GM19099 (cell line): Measurements from ENCODE around the gene NCOR2.
A peak's percentile ranks its signal among the peaks of the same experiment; 100 is the strongest.

ENCODE experiments used
- POLR2A ChIP-seq: IDR thresholded peaks from 3 replicates; pipeline ENCODE4 v1.6.1; 2011; ENCODE audit warnings: low read depth; ENCODE audit not compliant: insufficient read length; ENCODE audit errors: extremely low read depth

The NCOR2 gene

DNA sequence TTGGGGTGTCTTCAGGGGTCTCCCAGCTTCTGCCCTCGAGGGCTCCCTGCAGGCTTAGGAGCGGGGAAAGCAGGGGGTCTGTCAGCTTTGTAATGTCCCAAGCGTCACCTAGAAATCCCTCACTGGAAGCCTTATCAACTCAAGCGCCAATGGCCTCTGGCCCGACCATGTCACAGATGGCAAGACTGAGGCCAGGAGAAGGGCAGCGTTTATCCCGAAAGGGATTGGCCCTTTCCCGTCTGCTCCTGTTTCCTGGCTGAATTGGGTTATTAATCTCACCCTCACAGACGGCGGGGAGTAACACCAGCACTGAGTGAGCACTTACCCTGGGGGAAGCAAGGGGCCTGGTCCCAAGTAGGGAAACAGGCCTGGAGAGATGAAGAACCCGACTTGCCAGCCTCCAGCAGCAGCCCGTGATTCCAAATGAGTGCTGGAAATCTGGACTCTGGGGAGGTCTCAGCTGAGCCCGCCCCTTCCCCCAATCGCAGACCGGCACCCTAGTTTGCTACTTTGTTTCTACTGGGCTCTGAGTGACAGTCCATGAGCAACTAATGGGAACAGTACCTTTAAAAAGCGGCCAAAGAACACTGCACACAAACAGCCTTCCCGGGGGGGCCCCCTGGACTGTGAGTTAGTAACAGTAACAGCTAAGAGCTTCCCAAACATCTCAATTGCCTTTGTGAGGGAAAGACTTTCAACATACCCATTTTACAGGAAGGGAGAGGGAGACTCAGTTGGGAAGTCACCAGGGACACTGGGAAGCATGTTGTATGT, 2.1 kb upstream of the NCOR2 start:
- TF ChIP-seq POLR2A, result no peak

DNA sequence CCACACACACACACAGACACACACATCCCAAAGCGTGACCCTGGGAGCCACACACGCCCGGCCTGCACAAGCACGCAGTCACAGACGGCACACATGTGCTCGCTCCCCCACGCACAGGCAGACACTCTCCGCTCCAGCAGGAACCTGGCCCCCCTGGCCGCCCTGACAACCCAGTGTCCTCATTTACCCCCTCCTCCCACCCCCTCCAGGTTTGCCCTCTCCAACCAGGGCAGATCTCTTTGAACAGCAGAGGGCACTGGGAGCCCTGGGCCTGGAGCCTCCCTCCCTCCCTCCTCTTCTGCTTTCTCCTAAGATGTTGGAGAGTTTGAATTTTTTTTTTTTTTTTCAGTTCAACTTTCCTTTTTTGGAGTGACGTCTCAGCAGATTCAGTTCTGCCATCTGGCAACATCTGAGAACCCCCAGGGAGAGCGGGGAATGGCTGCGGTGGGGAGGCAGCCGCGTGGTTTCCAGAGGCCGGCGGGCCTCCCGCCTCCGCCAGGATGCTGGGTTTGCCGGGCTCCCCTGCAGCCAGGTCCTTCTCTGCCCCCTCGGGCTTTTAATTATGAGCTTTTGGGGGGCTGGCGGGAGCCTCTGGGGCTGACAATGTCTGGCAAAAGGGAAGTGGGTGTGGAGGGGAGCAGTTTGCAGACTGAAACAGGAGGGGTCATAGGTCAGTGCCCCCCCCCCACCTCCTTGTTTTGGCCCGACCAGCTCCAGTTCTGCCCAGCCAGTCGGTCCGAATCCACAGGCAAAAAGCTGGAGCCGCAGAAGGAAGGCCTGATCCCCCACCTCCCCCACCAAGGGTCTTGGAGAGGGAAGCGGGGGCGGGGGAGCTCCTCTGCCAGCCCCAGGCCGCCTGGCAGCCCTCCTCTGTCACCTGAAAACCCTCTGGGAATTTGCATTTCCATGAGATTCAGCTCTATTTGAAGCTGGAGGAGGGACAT, 1.3 kb upstream of the NCOR2 start:
- no peak for TF ChIP-seq POLR2A

DNA sequence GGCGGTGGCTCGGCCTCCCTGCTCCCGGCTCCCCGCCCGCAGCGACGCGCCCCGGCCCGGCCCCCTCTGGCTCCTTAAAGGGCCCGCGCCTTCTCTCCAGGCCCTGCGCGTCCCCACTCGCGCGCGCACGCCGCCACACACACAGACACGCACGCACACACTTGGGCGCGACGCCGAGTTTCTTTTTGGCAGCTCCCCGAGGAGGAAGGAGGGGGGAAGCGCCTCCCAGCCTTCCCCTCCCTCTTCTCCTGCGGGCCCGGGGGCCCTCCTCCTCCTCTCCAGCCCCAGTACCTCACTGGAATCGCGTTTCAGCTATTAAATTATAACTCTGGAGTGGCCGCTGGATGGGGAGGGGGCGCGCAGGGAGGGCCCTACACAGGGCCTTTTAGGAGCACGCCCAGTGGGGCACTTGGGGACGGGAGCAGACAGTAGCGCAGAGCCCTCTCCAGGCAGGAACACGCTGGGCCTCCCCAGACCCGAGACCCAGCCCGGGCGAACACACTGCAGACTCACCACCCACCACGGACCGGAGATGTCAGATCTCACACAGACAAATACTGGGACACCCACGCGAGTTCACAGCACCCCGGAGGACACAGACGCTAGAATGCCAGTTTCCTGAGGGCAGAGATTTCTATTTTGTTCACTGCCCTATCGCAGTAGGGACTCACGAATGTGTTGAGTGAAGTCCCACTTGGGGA, 411 bp upstream of the NCOR2 start:
- peak; percentile 11 for TF ChIP-seq POLR2A

DNA sequence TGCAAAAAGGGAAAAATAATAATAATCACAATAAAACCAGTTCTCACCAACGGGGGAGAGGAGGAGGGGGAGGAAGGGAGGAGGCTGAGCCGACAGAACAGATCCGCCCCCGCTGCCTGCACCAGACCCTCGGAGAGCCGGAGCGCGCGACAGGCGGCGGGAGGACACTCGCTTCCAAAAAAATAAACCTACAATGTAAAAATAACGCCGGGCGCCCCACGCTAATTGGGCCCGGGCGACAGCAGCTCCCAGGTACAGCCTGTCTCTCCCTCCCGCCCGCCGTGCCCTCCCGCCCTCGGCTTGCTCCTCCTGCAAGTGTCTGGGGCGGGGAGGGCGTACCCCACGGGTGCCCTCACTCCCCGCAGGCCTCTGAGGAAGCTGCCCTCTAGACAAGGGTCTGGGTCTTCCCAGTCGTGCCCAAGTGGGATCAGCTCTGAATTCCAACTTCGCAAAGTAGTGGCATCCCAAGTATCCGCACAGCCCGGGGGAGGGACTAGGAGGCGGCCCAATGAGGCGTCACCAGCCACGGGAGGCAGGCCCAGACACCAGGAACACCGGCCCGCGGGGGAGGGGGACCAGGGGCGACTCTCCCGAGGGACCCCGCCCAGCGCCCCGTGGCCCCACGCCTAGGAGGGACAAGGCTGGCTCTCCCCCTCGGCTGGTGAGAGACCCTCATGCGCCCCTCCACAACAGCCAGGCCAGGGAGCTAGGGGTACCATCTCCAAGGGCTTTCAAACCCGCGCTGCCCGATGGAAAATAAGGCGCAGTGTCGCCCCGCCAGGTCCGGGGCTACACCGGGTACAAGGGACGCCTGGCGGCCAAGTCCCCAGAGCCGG, 1.0 kb downstream of the NCOR2 start:
- TF ChIP-seq POLR2A, result no peak

DNA sequence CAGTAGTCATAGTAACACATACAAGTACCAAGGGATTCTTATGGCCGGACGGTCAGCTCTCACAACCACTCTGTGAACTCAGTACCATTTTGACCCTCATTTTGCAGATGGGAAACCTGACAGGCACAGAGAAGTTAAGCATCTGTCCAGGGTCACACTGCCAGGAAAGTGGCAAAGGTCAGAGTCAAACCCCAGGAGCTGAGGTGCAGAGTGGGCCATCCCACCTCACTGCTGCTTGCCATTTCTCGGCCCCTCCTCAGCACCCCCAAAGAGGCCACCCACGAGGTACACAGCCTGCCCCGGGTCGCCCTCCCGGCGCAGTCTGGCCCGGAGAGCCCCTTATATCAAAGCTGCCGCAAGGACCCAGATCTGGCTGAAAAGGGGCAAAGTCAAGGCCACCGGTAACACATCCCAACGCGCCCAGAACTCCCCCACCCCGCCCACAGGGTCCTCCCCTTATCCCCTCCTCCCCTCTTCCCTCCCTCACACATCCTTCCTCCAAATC, 1.7 kb downstream of the NCOR2 start:
- TF ChIP-seq POLR2A, result no peak

DNA sequence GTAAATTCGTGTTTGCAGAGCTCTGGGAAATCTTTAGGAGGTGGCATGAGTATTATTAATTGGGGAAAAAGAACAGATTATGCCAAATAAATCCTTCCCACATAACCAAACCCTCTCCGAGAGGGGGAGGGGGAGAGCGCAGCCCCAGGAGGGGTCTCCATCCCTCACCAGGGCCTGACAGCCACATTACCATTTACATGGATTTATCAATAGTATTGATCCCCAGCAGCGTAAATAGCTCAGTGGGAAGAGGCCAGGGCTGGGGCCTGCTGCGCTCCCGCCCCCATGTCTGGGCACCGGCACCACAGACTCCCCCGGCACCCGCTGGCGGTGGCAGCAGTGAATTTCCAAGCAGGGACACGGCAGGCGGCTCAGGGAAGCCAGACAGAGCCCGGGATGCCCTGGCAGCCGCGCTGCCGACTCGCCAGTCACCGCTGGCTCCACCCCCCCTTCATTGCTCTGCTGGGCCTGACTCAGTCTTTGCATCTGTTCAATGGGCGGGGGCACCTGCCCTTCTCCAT, 2.4 kb downstream of the NCOR2 start:
- TF ChIP-seq POLR2A, result no peak

DNA sequence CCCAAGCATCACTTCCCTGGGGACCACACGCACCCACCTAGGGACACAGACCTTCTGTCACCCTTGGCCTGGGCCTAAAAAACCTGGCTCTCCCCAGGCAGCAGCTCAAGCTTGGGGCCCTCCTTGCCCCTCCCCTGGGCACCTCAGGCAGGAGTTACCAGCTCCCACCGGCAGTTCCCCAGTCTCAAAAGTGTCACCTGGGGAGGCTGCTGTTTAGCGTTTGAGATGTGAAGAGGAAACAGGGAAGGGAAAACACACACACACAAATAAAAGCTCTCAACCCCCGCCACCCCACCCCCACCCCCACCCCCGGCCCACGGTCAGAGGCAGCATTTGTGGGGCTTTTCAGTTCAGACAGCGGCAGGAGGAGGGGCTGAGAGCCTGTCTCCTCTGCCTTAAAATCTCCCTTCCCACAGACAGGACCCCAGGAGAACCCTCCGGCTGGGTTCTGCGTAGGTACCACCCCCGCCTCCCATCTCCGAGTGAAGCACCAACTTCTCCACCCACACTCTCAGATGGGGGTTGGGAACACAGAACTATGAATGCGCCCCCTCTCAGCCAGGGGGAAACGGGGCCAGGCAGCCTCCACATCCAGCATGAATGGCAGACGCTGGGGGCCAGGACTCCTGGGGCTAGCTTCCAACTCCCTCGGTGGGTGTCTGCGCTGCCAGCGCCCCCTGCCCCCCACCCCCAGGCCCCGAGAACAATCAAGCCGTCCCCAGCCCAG, 3.0 kb downstream of the NCOR2 start:
- TF ChIP-seq POLR2A, result no peak

DNA sequence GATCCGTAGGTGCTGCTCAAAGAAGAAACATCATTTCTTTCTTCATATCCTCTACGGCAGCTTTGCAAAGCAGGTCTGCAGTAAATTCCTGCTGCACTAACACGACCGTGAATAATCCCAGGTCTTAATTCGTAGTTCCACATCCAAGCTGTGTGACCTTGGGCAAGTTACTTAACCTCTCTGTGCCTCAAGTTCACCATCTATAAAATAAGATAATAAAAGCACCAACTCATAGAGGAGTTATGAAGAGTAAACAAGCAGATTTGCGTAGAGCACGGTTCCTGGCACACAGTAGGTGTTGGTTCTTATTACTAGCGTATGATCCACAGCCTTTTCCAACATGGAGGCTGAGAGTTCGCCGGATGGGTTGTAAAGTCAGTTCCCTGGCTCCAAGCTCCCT, 3.6 kb downstream of the NCOR2 start:
- no peak for TF ChIP-seq POLR2A

DNA sequence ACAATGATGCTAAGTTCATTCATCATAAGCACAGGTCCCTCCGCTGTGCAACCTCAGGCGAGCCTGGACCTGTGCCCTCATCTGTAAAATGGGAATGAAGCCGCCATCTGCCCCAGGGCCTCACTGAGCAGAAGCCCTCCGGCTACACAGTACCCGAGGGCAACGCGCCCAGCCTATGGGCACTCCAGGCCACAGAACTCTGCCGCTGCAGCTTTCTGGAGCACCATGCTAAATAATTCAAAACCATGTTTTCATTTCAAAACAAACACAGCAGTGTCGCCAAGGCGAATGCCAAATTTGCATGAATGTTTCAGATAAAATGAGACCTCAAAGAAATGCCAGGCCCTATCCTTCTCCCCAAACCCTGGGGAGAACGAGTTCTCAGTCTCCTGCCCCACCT, 4.0 kb downstream of the NCOR2 start:
- TF ChIP-seq POLR2A, result no peak

DNA sequence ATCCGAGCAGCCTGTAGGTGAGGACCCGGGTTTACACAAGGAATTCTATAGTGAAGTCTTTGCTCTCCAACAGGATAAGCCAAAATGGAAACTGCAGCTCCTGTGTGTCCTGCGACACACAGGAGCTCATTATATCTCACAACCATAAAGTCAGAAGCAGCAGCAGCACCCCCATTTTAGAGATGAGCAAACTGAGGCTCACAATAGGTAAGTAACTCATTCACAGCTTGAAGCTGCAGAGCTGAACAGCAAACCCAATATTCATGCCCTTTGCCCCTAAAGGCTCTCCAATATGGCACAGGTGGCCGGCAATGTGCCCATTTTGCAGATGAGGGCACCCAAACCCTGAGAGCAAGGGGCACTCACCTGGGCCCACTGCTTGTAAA, 4.6 kb downstream of the NCOR2 start:
- no peak for TF ChIP-seq POLR2A

DNA sequence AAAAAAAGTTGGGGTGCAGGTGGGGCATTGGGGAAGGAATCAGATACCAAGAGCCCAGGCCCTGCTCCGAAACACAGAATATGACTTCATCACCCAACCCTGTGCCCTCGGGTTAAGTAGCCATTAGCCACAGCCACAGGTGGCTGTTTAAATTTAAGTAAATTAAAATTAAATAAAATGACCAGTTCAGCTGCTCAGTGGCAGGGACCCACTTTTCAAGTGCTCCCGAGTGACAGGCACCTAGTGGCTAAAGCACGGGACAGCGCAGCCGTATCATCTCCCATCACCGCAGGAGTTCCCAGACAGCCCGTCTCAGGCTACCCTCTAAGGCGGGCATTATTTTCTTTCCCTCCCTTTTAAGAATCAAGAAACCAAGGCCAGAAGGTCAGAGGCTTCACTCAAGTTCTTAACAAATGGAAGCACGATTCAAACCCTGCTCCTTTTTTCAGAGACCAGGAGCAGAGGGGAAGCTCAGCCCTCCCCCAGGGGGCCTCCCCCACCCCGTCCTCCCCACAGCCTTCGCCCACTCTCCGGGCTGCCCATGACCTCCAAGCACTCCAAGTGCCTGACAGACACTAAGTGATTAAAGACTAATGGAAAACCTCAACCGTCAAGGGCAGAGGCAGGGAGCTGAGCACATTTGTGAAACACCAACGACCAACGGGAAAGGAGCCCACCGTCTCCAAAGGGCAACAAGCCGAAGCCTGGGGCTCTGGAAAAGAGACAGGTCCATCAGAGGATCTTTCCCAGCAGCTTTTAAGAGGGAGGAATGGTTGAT, 5.2 kb downstream of the NCOR2 start:
- TF ChIP-seq POLR2A, result no peak

DNA sequence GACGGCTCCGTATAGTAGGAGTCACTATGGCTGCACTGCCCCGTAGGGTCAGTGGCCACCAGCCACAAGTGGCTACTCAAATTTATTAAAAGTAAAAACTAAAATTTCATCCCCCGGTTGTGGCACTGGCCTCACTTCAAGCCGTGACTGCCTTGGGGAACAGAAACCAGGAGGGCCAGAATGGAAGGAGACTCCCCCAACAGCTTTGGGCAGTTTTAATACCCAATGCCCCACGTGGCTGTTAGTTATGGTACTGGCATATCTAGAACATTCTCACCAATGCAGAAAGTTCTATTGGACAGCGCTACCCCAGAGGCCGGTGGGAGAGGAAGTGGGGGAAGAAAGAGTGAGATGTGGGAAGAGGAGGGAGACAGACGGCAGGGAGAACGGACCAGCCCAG, 6.2 kb downstream of the NCOR2 start:
- no peak for TF ChIP-seq POLR2A
